ENCODE measurements around the gene MCM3AP.

Gene MCM3AP

DNA sequence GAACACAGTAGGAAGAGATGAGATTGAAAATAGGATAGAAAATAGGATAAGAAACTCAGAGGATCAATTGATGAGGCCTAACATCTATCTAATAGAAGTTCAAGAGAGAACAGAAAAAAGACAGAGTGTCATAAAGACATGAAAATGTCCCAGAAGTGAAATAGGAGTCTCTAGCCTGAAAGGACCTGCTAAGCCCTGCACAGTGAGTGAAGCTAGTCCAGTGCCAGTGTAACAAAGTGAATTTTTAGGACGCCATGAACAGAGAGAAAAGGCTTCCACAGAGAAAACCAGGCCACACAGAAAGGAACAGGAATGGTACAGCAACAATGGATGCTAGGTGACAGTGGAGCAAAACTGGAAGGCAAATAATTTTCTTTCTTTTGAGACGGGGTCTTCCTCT lies 36.6 kb downstream of the MCM3AP start:
- no peak for DNase-seq (ENCODE audit: extremely low spot score)
- CTCF ChIA-PET, result no interaction called here
- POLR2A ChIA-PET, result no interaction called here
- TF ChIP-seq, protein P1, sequence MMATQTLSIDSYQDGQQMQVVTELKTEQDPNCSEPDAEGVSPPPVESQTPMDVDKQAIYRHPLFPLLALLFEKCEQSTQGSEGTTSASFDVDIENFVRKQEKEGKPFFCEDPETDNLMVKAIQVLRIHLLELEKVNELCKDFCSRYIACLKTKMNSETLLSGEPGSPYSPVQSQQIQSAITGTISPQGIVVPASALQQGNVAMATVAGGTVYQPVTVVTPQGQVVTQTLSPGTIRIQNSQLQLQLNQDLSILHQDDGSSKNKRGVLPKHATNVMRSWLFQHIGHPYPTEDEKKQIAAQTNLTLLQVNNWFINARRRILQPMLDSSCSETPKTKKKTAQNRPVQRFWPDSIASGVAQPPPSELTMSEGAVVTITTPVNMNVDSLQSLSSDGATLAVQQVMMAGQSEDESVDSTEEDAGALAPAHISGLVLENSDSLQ (IDR thresholded peaks at IDR 0.05), result no peak
- no peak for TF ChIP-seq NFRKB (IDR thresholded peaks at IDR 0.05)

- TF ChIP-seq, protein P1 (IDR thresholded peaks at IDR 0.05), result no peak
- TF ChIP-seq ZNF384 (IDR thresholded peaks at IDR 0.05), result no peak
- TF ChIP-seq SUZ12 (IDR thresholded peaks at IDR 0.05), result no peak
- no peak for TF ChIP-seq FOXA1 (IDR thresholded peaks at IDR 0.05)
- TF ChIP-seq ARNT (IDR thresholded peaks at IDR 0.05), result no peak
- no peak for TF ChIP-seq TARDBP (IDR thresholded peaks at IDR 0.05)
- TF ChIP-seq NFRKB (IDR thresholded peaks at IDR 0.05), result no peak
- no peak for TF ChIP-seq CTBP1 (IDR thresholded peaks at IDR 0.05; ENCODE audit: borderline replicate concordance)
- TF ChIP-seq FOXK2 (IDR thresholded peaks at IDR 0.05), result no peak
- TF ChIP-seq LEF1 (IDR thresholded peaks at IDR 0.05; ENCODE audit: borderline replicate concordance), result no peak
- no peak for TF ChIP-seq FOXM1 (IDR thresholded peaks at IDR 0.05; ENCODE audit: borderline replicate concordance)
- no peak for TF ChIP-seq HDGF (IDR thresholded peaks at IDR 0.05; ENCODE audit: borderline replicate concordance)
- TF ChIP-seq SP1 (IDR thresholded peaks at IDR 0.05), result no peak
- no peak for TF ChIP-seq L3MBTL2 (conservative IDR thresholded peaks at IDR 0.05)
- no peak for TF ChIP-seq ELF4 (IDR thresholded peaks at IDR 0.05)
- DNase-seq (ENCODE audit: extremely low spot score), result no peak
- ChIA-PET CTCF (no interaction called here), POLR2A (no interaction called here)
Observed at GRCh38 chr21:46248422-46248782, 37.0 kb downstream of the MCM3AP start.

DNA sequence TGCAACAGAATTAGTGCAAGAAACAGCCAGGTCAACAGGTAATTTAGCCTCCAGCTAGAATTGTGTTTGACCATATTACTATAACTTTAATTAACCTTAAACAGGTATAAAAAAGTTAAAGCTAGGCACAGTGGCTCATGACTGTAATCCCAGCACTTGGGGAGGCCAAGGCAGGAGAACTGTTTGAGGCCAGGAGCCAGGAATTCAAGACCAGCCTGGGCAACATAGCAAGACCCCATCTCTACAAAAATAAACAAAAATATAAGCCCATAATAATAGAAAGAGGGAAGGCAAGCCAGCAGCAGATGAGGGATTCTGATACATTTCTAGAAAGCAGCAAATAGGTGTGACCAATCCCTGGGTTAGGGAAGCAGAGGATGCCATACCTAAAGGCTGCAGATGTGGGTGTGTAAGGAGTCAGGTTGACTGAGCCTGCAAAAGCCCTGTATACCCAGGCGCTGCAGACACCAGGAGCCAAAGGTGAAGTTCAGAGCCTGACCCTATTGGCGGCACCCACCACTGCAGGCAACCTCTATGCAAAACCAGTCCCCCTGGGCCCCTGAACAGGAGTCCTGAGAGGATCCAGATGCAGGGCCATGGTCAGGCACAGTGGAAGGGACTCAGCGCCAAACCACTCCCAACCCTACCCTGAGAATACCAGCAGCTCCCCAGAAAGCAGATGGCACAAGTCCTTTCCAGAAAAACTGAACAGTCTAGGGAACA lies 37.6 kb downstream of the MCM3AP start:
- POLR2A ChIA-PET, result interaction anchor here (0.9 kb wide), 1 partner anchor 13 kb away, joined by 3 read pairs; no protein-coding TSS in a partner anchor
- CTCF ChIA-PET, result no interaction called here
- no peak for TF ChIP-seq ELF4 (IDR thresholded peaks at IDR 0.05)
- no peak for TF ChIP-seq TARDBP (IDR thresholded peaks at IDR 0.05)
- no peak for TF ChIP-seq LEF1 (IDR thresholded peaks at IDR 0.05; ENCODE audit: borderline replicate concordance)
- TF ChIP-seq L3MBTL2 (conservative IDR thresholded peaks at IDR 0.05), result no peak
- no peak for TF ChIP-seq HDGF (IDR thresholded peaks at IDR 0.05; ENCODE audit: borderline replicate concordance)

DNA sequence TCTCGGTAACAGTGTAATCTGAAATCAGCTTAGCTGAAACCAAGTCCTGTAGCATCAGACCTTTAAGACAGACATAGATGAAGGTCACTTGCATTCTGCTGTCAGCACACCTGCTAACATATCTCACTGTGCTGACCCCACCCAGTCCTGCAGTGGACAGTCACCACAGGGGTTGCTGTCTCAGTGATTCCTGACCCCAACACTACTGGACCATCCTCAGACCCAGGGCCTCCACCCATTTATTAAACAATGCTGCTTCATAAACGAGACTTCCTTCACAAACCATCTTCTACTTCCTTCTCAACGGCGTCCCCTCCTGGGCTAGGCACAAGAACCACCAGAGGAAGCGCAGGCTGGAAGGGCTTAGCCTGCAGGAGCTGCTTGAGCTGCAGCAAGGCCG lies 39.1 kb downstream of the MCM3AP start:
- no peak for TF ChIP-seq SP1 (IDR thresholded peaks at IDR 0.05)
- TF ChIP-seq ARNT (IDR thresholded peaks at IDR 0.05), result no peak
- no peak for TF ChIP-seq BHLHE40 (IDR thresholded peaks at IDR 0.05; ENCODE audit: borderline replicate concordance)
- TF ChIP-seq ELF4 (IDR thresholded peaks at IDR 0.05), result no peak
- TF ChIP-seq FOXM1 (IDR thresholded peaks at IDR 0.05; ENCODE audit: borderline replicate concordance), result no peak
- TF ChIP-seq FOXA1 (IDR thresholded peaks at IDR 0.05), result no peak
- ChIA-PET CTCF (no interaction called here), POLR2A (no interaction called here)
- no peak for DNase-seq (ENCODE audit: extremely low spot score)

More for the DNA sequence above, 37.6 kb downstream of the MCM3AP start:
- DNase-seq (ENCODE audit: extremely low spot score), result no peak

DNA sequence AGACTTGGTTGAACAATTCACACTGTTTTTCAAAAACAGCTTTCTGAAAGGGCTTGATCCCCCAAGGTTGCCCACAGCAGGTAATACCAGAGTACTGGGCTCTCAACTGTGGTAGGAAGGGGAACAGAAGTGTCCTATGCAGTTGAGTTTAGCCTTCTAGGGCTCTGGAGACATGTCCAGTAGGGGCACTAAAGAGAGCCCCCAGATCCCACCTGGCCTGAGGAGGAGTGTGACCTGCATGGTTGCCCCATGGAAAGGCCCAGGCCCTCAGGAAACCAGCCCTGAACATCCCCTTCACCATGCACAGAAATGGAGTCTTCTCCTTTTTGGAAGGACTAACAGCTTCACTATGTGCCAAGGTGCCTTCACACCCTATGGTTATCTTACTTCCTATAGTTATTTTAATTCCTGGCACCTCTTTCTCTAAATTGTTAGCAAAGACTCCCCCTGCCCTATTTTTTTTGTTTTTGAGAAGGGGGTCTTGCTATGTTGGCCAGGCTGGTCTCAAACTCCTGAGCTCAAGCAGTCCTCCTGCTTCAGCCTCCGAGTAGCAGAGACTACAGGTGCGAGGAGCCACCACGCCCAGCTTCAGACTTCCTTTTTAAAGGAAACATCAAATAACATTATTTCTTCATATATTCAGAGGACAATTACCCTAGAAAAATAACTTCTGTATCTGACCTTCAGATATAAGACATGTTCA lies 40.0 kb downstream of the MCM3AP start:
- no peak for DNase-seq (ENCODE audit: extremely low spot score)
- TF ChIP-seq L3MBTL2 (conservative IDR thresholded peaks at IDR 0.05) (no peak), BHLHE40 (IDR thresholded peaks at IDR 0.05; ENCODE audit: borderline replicate concordance) (no peak), ZNF384 (IDR thresholded peaks at IDR 0.05) (no peak), FOXM1 (IDR thresholded peaks at IDR 0.05; ENCODE audit: borderline replicate concordance) (no peak), LEF1 (IDR thresholded peaks at IDR 0.05; ENCODE audit: borderline replicate concordance) (no peak), CTBP1 (IDR thresholded peaks at IDR 0.05; ENCODE audit: borderline replicate concordance) (no peak), ELF4 (IDR thresholded peaks at IDR 0.05) (no peak), FOXA1 (IDR thresholded peaks at IDR 0.05) (no peak), NFRKB (IDR thresholded peaks at IDR 0.05) (no peak), TARDBP (IDR thresholded peaks at IDR 0.05) (no peak)
- ChIA-PET POLR2A (interaction anchor here (1.2 kb wide), 1 partner anchor 38 kb away, joined by 3 read pairs; no protein-coding TSS in a partner anchor), CTCF (no interaction called here)

- DNase-seq (ENCODE audit: extremely low spot score), result no peak
- TF ChIP-seq SP1 (IDR thresholded peaks at IDR 0.05) (no peak), NFRKB (IDR thresholded peaks at IDR 0.05) (no peak), FOXA1 (IDR thresholded peaks at IDR 0.05) (no peak), FOXM1 (IDR thresholded peaks at IDR 0.05; ENCODE audit: borderline replicate concordance) (no peak), L3MBTL2 (conservative IDR thresholded peaks at IDR 0.05) (no peak), TARDBP (IDR thresholded peaks at IDR 0.05) (no peak), ZNF384 (IDR thresholded peaks at IDR 0.05) (no peak), FOXK2 (IDR thresholded peaks at IDR 0.05) (no peak), BHLHE40 (IDR thresholded peaks at IDR 0.05; ENCODE audit: borderline replicate concordance) (no peak), LEF1 (IDR thresholded peaks at IDR 0.05; ENCODE audit: borderline replicate concordance) (no peak), CTBP1 (IDR thresholded peaks at IDR 0.05; ENCODE audit: borderline replicate concordance) (no peak), ELF4 (IDR thresholded peaks at IDR 0.05) (no peak), ARNT (IDR thresholded peaks at IDR 0.05) (no peak), HDGF (IDR thresholded peaks at IDR 0.05; ENCODE audit: borderline replicate concordance) (no peak), SUZ12 (IDR thresholded peaks at IDR 0.05) (no peak)
- TF ChIP-seq, protein P1 (IDR thresholded peaks at IDR 0.05), result no peak
- ChIA-PET CTCF (no interaction called here), POLR2A (interaction anchor here (1.2 kb wide), 1 partner anchor 39 kb away, joined by 3 read pairs; no protein-coding TSS in a partner anchor)
Observed at GRCh38 chr21:46244602-46245001, 40.8 kb downstream of the MCM3AP start.
